GM13976 (cell line): Measurements from ENCODE around the gene KDM4C.

Experiments used
- DNase-seq: peaks from one replicate; pipeline ENCODE4 v3.0.0; 2012; ENCODE audit warnings: low spot score
- CTCF ChIP-seq: IDR thresholded peaks from 2 replicates; pipeline ENCODE4 v1.5.1; 2012; ENCODE audit warnings: borderline replicate concordance, mild to moderate bottlenecking; ENCODE audit not compliant: insufficient read depth; ENCODE audit errors: extremely low read depth, missing control alignments, control extremely low read depth
- in situ Hi-C: fragments of 300-500 bp; cut with MboI; formaldehyde crosslinking; loops from one replicate; pipeline ENCODE4 v1.12.0; 2022; ENCODE audit warnings: low sequenced_read_pairs, mixed read lengths, inconsistent platforms; ENCODE audit not compliant: unreplicated experiment

The KDM4C gene

GRCh38 chr9:6956879-6957278 lies 199.1 kb downstream of the KDM4C start:
- TF ChIP-seq CTCF, result no peak
- no peak for DNase-seq
- in situ Hi-C loops, result no loop called here

- no peak for DNase-seq
- TF ChIP-seq CTCF, result no peak
- in situ Hi-C loops, result no loop called here
These were observed 201.7 kb downstream of the KDM4C start for GRCh38 chr9:6959270-6960000.

GRCh38 chr9:6960777-6961176 lies 203.0 kb downstream of the KDM4C start:
- in situ Hi-C loops, result no loop called here
- DNase-seq, result no peak
- TF ChIP-seq CTCF, result no peak

- no peak for TF ChIP-seq CTCF
- DNase-seq, result no peak
- in situ Hi-C loops, result no loop called here
These were observed 204.2 kb downstream of the KDM4C start for GRCh38 chr9:6961845-6962522.

GRCh38 chr9:6965566-6965965 lies 207.8 kb downstream of the KDM4C start:
- no peak for DNase-seq
- TF ChIP-seq CTCF, result no peak
- in situ Hi-C loops, result no loop called here

- DNase-seq, result no peak
- no peak for TF ChIP-seq CTCF
- in situ Hi-C loops, result no loop called here
These were observed 210.5 kb downstream of the KDM4C start for GRCh38 chr9:6968271-6968670.
